ENCODE results near the gene PARD3B. TPM values are rescaled to one million over a fixed set of nuclear protein-coding genes. Genes with fewer than 3 reads are reported as not detected.

Gene PARD3B
- polyA plus RNA-seq, 3 donors: 33.1 to 35.6 (median 33.6) TPM

GRCh38 chr2:205390866-205391265 lies 845.6 kb downstream of the PARD3B start:
- DNase-seq (ENCODE audit: extremely low read depth in 1 of 11, low read depth in 9 of 11, low spot score in 4 of 11): no peak

- no peak for DNase-seq (ENCODE audit: extremely low read depth in 1 of 11, low read depth in 9 of 11, low spot score in 4 of 11)
These were observed 856.2 kb downstream of the PARD3B start for GRCh38 chr2:205401511-205401910.

GRCh38 chr2:205402011-205402410 lies 856.7 kb downstream of the PARD3B start:
- DNase-seq (ENCODE audit: extremely low read depth in 1 of 11, low read depth in 9 of 11, low spot score in 4 of 11): no peak

DNA sequence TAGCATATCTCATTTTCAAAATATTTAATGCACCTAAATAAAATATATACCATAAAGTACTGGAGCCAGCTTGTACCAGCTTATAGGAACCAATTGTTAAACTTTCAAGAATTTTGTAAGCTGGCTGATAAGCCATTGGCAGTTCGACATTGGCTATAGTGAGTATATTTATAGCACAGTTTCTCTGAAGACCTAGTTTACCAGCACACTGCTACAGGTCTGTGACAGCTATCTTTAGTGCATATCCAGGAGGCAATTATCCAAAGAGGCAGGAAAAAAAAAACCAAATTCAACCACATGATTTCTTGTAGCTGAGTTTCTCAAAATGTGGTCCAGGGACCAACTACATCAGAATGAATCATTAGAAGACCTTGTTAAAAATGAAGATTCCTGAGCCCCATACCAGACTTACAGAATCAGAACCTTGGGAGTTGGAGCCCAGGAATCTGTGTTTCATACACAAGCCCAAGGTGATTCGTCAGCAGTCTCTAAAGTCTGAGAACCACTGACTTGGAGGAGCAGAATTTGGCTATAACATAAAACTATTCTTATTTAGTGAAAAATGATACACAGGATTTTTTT lies 858.1 kb downstream of the PARD3B start:
- DNase-seq (ENCODE audit: extremely low read depth in 1 of 11, low read depth in 9 of 11, low spot score in 4 of 11): no peak

DNA sequence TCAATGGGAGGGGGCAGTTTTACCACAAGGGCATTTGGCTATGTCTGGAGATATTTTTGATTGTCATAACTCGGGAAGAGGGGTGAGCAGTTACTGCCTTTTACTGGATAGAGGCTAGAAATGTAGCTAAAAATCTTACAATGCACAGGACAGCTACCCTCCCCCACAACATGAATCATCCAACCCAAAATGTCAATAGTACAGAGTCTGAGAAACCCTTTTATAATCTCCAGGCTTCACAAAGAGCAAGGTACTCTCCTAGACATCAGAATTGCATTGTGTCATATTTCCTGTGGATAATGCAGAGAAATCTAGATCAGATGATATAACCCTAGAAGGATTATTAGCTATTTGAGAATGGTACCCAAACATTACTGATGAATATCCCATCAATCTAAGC lies 859.9 kb downstream of the PARD3B start:
- no peak for DNase-seq (ENCODE audit: extremely low read depth in 1 of 11, low read depth in 9 of 11, low spot score in 4 of 11)

DNA sequence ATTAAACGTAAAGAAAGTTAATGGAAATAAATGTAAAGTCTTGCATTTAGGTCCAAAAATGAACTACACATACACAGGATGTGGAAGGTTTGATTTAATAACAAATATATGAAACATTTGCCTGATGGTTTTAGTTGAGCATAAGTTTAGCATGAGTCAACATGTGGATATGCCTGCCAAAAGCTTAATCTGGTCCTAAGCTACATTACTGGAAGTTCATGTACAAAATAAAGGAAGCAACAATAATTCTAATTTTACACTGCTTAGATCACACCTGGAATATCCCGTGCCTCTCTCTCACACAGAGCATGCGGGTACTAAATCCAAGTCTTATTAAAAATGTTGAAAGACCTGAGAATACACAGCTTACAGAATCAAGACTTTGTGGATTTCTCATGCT lies 860.5 kb downstream of the PARD3B start:
- no peak for DNase-seq (ENCODE audit: extremely low read depth in 1 of 11, low read depth in 9 of 11, low spot score in 4 of 11)

DNA sequence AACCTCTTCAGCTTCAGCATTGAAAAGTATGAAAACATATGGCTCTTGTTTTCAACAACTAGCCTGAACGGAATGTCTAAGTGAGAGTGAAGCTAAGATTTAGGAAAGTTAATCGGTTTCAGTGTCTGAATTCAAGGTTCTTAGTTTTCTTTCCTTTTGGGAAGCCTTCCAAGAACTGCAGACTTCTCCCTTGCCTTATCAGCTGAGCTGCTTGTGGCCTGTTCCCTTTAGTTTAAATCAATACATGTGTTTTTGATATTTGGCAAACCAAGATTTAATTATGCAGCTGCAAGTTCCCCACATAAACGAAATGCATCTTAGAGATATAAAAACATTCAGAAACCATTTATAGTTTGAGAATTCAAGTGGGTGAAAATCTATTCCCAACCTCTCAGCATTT lies 862.7 kb downstream of the PARD3B start:
- peak in 6 of 11 donors; percentile 4 to 14 (median 9) for DNase-seq (ENCODE audit: extremely low read depth in 1 of 11, low read depth in 9 of 11, low spot score in 4 of 11)

DNA sequence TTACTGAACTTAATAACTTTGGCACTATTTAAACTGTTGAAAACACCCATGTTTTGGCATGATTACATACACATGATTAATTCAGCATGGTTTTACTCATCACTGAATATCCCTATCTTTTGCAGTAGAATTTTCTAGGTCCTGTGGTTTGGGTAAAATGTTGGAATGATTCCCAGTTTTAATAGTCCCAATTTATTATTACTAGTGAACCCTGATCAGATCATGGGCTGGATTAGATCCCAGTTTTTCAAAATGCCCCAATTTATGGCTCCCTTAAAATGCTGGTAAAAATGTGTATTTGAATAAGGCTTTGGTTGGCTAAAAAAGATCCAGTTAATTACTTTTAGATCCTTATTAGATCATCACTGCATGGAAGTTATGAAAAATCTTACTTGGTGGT lies 863.4 kb downstream of the PARD3B start:
- DNase-seq (ENCODE audit: extremely low read depth in 1 of 11, low read depth in 9 of 11, low spot score in 4 of 11): no peak

- no peak for DNase-seq (ENCODE audit: extremely low read depth in 1 of 11, low read depth in 9 of 11, low spot score in 4 of 11)
These were observed 864.1 kb downstream of the PARD3B start for GRCh38 chr2:205409411-205409810.

GRCh38 chr2:205411558-205411957 lies 866.3 kb downstream of the PARD3B start:
- DNase-seq (ENCODE audit: extremely low read depth in 1 of 11, low read depth in 9 of 11, low spot score in 4 of 11): no peak

GRCh38 chr2:205424326-205424725 lies 879.1 kb downstream of the PARD3B start:
- no peak for DNase-seq (ENCODE audit: extremely low read depth in 1 of 11, low read depth in 9 of 11, low spot score in 4 of 11)

DNA sequence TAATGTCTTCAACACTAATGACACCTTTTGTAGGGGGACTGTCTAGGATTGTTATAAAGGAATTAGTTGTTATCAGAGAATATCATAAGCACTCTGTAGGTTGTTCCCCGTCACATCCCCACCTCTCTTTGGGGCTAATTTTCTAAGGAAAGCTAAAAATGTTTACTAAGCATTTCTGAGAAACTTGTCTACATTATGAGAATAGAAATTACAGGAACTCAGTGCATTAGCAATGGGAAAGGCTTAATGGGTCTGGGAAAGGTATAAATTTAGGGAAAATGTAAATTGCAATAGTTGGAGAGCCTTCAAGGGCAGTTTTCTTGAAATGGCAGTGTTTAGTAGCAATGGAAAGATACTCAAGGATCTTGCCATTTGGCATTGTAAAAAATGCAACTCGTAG lies 879.8 kb downstream of the PARD3B start:
- DNase-seq (ENCODE audit: extremely low read depth in 1 of 11, low read depth in 9 of 11, low spot score in 4 of 11): no peak

GRCh38 chr2:205427112-205427511 lies 881.8 kb downstream of the PARD3B start:
- no peak for DNase-seq (ENCODE audit: extremely low read depth in 1 of 11, low read depth in 9 of 11, low spot score in 4 of 11)

GRCh38 chr2:205428811-205429210 lies 883.5 kb downstream of the PARD3B start:
- DNase-seq (ENCODE audit: extremely low read depth in 1 of 11, low read depth in 9 of 11, low spot score in 4 of 11): no peak

GRCh38 chr2:205435970-205436369 lies 890.7 kb downstream of the PARD3B start:
- DNase-seq (ENCODE audit: extremely low read depth in 1 of 11, low read depth in 9 of 11, low spot score in 4 of 11): no peak

- DNase-seq (ENCODE audit: extremely low read depth in 1 of 11, low read depth in 9 of 11, low spot score in 4 of 11): no peak
These were observed 893.0 kb downstream of the PARD3B start for GRCh38 chr2:205438241-205438640.

DNA sequence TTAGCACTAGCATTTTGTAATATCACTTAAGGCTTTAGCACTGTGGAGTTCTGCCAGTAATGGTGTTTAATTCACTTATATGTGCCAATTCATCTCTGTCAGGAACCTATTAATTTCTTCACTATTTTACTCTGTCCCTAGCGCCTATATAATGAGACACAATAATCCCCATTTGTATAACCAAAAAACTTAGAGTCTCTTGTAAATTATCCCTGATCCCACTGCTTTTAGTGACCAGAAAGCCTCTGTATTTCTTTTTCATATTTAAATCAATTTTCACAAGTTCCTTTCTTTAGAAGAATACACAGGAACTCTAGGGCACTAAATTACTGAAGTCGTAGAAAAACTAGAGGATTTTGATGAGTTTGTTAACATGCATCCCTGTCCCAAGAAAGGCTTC lies 894.3 kb downstream of the PARD3B start:
- DNase-seq (ENCODE audit: extremely low read depth in 1 of 11, low read depth in 9 of 11, low spot score in 4 of 11): no peak

- no peak for DNase-seq (ENCODE audit: extremely low read depth in 1 of 11, low read depth in 9 of 11, low spot score in 4 of 11)
These were observed 896.2 kb downstream of the PARD3B start for GRCh38 chr2:205441524-205441923.

DNA sequence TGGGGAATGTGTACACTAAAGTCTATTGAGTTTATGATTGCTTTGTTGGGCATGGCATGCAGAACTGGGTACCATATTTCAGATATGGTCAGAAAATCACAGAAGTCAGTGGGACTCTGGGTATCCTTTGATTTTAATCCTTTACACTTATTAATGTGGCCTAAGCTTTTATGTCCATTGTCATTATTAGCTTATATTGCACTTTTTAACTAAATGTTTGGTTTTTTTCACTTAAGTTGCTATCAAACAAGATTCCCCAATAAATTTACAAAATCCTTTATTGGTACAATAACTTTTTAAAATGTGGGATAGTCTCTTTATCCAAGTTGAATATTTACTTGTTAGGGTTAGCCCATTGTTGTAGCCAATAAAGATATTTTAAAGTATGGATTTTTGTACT lies 902.9 kb downstream of the PARD3B start:
- DNase-seq (ENCODE audit: extremely low read depth in 1 of 11, low read depth in 9 of 11, low spot score in 4 of 11): no peak

- DNase-seq (ENCODE audit: extremely low read depth in 1 of 11, low read depth in 9 of 11, low spot score in 4 of 11): no peak
These were observed 906.7 kb downstream of the PARD3B start for GRCh38 chr2:205451901-205452512.

GRCh38 chr2:205453202-205453601 lies 907.9 kb downstream of the PARD3B start:
- DNase-seq (ENCODE audit: extremely low read depth in 1 of 11, low read depth in 9 of 11, low spot score in 4 of 11): no peak

Data from renal cortex interstitium (tissue), 11 donors.